Mesendoderm (in vitro differentiated cells): Measurements from ENCODE around the gene NXN.

Experiments
- DNase-seq: peaks from one replicate; pipeline ENCODE4 v3.0.0; 2013
- H2AK5ac ChIP-seq: 2 replicates; pipeline ENCODE4 v1.6.1; 2013; ENCODE audit warnings: low read length, inconsistent platforms
- H2BK120ac ChIP-seq: 2 replicates; pipeline ENCODE4 v1.6.1; 2013; ENCODE audit warnings: low read depth, mild to moderate bottlenecking, low read length, moderate library complexity, mixed read lengths
- H2BK15ac ChIP-seq: replicated peaks from 2 replicates; pipeline ENCODE4 v1.6.1; 2013; ENCODE audit warnings: low read depth, mild to moderate bottlenecking, moderate library complexity
- H2BK5ac ChIP-seq: 2 replicates; pipeline ENCODE4 v1.6.1; 2013; ENCODE audit warnings: low read length, inconsistent platforms
- H3K18ac ChIP-seq: 2 replicates; pipeline ENCODE4 v1.6.1; 2013; ENCODE audit warnings: mild to moderate bottlenecking, low read length, mixed read lengths
- H3K23ac ChIP-seq: one replicate; pipeline ENCODE4 v1.6.1; 2013; ENCODE audit warnings: low read length
- H3K27ac ChIP-seq: 2 replicates; pipeline ENCODE4 v1.5.1; 2013; ENCODE audit warnings: low read depth, mild to moderate bottlenecking, inconsistent platforms, low read length, moderate library complexity
- H3K27me3 ChIP-seq: 2 replicates; pipeline ENCODE4 v1.6.1; 2013; ENCODE audit warnings: low read length, control low read depth, mild to moderate bottlenecking, inconsistent platforms; ENCODE audit not compliant: insufficient read depth, poor library complexity
- H3K36me3 ChIP-seq: 2 replicates; pipeline ENCODE4 v1.6.1; 2013; ENCODE audit warnings: low read length, inconsistent platforms; ENCODE audit not compliant: control insufficient read depth, insufficient read depth
- H3K4ac ChIP-seq: one replicate; pipeline ENCODE4 v1.6.1; 2013; ENCODE audit warnings: low read depth, mild to moderate bottlenecking, low read length, moderate library complexity
- H3K4me1 ChIP-seq: 2 replicates; pipeline ENCODE4 v1.6.1; 2013; ENCODE audit warnings: low read depth, low read length, inconsistent platforms; ENCODE audit not compliant: control insufficient read depth
- H3K4me2 ChIP-seq: 2 replicates; pipeline ENCODE4 v1.6.1; 2013; ENCODE audit warnings: low read length
- H3K4me3 ChIP-seq: 2 replicates; pipeline ENCODE4 v1.5.1; 2013; ENCODE audit warnings: mild to moderate bottlenecking, low read length
- H3K56ac ChIP-seq: one replicate; pipeline ENCODE4 v1.6.1; 2013; ENCODE audit warnings: low read length
- H3K79me1 ChIP-seq: 2 replicates; pipeline ENCODE4 v1.6.1; 2013; ENCODE audit warnings: low read length, inconsistent platforms
- H3K79me2 ChIP-seq: 2 replicates; pipeline ENCODE4 v1.6.1; 2013; ENCODE audit warnings: mild to moderate bottlenecking, low read length; ENCODE audit not compliant: control insufficient read depth, insufficient read depth
- H3K9ac ChIP-seq: 2 replicates; pipeline ENCODE4 v1.6.1; 2013; ENCODE audit warnings: low read length, inconsistent platforms
- H4K5ac ChIP-seq: one replicate; pipeline ENCODE4 v1.6.1; 2013; ENCODE audit warnings: low read length
- H4K8ac ChIP-seq: one replicate; pipeline ENCODE4 v1.6.1; 2013; ENCODE audit warnings: low read depth, mild to moderate bottlenecking, control low read depth, low read length, moderate library complexity
- WGBS: extraction: QIAGEN DNeasy Blood & Tissue Kit; methylation state at CpG from one replicate; pipeline ENCODE4 v1.1.7; 2013; ENCODE audit warnings: low lambda C conversion rate, missing lambda C conversion rate; ENCODE audit not compliant: insufficient coverage; ENCODE audit errors: extremely low coverage; 5-methylcytosine and 5-hydroxymethylcytosine counted together

The NXN gene

DNA sequence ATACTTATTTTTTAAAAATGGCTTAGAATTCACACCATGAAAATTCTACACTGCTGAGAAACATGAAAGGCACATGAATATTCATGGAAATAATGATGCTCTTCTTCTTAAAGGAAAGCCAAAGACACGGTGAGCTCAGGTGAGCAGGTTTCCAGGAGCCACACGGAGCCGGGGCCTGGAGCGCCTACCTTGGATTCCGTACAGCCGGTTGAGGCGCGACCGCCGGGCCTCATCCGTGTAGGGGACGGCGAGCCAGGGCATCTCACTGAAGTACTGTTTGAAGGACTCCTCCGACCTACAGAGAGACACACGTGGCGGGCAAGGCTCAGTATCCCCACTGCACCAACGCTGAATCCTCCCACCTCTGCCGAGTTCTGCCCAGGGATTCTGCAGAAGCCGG lies 160.3 kb downstream of the NXN start:
- no peak overlapping the region for H3K9ac ChIP-seq
- H2BK5ac ChIP-seq: no peak overlapping the region
- no peak overlapping the region for H3K27ac ChIP-seq
- WGBS: no CpG with 5 or more reads among the region's 19 CpGs
- no peak overlapping the region for H2AK5ac ChIP-seq
- H3K4ac ChIP-seq: no peak overlapping the region
- no peak overlapping the region for H3K23ac ChIP-seq
- H2BK15ac ChIP-seq: no peak overlapping the region
- peaks cover 28% of the 10 kb centered on the region for H3K36me3 ChIP-seq
- no peaks in the 10 kb centered on the region for H3K27me3 ChIP-seq
- no peak overlapping the region for H4K8ac ChIP-seq
- peaks cover 3% of the 10 kb centered on the region for H3K79me1 ChIP-seq
- no peaks in the 10 kb centered on the region for H3K4me1 ChIP-seq
- no peak overlapping the region for H2BK120ac ChIP-seq
- H3K4me3 ChIP-seq: no peak overlapping the region
- H3K4me2 ChIP-seq: no peak overlapping the region
- H3K56ac ChIP-seq: no peak overlapping the region
- no peak for DNase-seq
- no peaks in the 10 kb centered on the region for H3K79me2 ChIP-seq
- H4K5ac ChIP-seq: no peak overlapping the region
- no peak overlapping the region for H3K18ac ChIP-seq

DNA sequence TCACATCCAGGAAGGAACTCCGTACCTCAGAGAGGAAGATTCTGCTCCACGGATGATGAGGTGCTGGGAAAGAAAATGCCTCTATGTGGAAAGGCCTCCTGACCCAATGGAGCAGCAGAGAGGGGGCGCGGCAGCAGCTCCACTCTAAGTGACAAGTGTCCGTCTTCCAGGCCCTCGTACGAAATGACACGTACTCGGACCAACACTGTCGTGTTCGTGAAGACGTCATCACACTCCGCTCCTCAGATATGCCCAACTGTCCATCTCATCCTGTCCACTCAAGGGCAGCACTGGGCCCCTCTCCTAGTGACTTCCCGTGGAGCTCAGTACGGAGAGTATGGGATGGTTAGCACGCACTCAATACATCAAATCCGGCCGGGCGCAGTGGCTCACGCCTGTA lies 165.2 kb downstream of the NXN start:
- no CpG with 5 or more reads among the region's 20 CpGs for WGBS
- no peak overlapping the region for H2BK5ac ChIP-seq
- no peak overlapping the region for H3K56ac ChIP-seq

DNA sequence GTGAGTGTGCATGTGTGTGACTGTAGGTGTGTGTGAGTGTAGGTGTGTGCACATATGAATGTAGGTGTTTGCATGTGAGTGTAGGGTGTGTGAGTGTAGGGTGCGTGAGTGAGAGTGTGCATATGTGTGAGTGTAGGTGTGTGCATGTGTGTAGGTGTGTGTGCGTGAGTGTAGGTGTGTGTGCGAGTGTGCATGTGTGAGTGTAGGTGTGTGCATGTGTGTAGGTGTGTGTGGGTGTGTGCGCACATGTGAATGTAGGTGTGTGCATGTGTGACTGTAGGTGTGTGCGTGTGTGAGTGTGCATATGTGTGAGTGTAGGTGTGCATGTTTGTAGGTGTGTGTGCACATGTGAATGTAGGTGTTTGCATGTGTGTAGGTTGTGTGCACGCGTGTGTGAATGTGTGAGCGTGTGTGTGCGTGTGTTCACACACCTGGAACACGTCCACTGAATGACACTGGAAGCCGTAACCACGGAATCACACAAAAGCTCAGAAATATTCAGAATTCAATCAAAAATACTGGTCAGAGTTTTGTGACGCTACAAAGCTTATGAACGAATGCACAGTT lies 166.9 kb downstream of the NXN start:
- H3K9ac ChIP-seq: no peak overlapping the region
- no peak overlapping the region for H3K18ac ChIP-seq
- no peak overlapping the region for H3K4ac ChIP-seq
- H4K5ac ChIP-seq: no peak overlapping the region
- peaks cover 7% of the 10 kb centered on the region for H3K79me2 ChIP-seq
- H3K4me3 ChIP-seq: no peak overlapping the region
- H2BK15ac ChIP-seq: no peak overlapping the region
- no peak overlapping the region for H3K56ac ChIP-seq
- H3K4me1 ChIP-seq: no peaks in the 10 kb centered on the region
- no peak overlapping the region for H2AK5ac ChIP-seq
- peaks cover 20% of the 10 kb centered on the region for H3K79me1 ChIP-seq
- H3K27me3 ChIP-seq: no peaks in the 10 kb centered on the region
- no peak overlapping the region for H4K8ac ChIP-seq
- WGBS: 100% methylated on average over 2 of the region's 14 CpGs
- peaks cover 18% of the 10 kb centered on the region for H3K36me3 ChIP-seq
- no peak overlapping the region for H3K27ac ChIP-seq
- no peak overlapping the region for H2BK120ac ChIP-seq
- no peak for DNase-seq
- H2BK5ac ChIP-seq: no peak overlapping the region
- no peak overlapping the region for H3K4me2 ChIP-seq
- H3K23ac ChIP-seq: no peak overlapping the region

More for the DNA sequence above, 165.2 kb downstream of the NXN start:
- H2AK5ac ChIP-seq: no peak overlapping the region
- no peaks in the 10 kb centered on the region for H3K4me1 ChIP-seq
- no peak overlapping the region for H3K4me3 ChIP-seq
- peaks cover 21% of the 10 kb centered on the region for H3K36me3 ChIP-seq
- H3K27me3 ChIP-seq: no peaks in the 10 kb centered on the region
- no peak overlapping the region for H3K4me2 ChIP-seq
- no peak overlapping the region for H4K8ac ChIP-seq
- H2BK120ac ChIP-seq: no peak overlapping the region
- no peak overlapping the region for H3K27ac ChIP-seq
- H3K18ac ChIP-seq: no peak overlapping the region
- no peak for DNase-seq
- no peak overlapping the region for H2BK15ac ChIP-seq
- no peak overlapping the region for H4K5ac ChIP-seq
- peaks cover 5% of the 10 kb centered on the region for H3K79me2 ChIP-seq
- no peak overlapping the region for H3K23ac ChIP-seq
- H3K79me1 ChIP-seq: peaks cover 13% of the 10 kb centered on the region
- no peak overlapping the region for H3K9ac ChIP-seq
- H3K4ac ChIP-seq: no peak overlapping the region

DNA sequence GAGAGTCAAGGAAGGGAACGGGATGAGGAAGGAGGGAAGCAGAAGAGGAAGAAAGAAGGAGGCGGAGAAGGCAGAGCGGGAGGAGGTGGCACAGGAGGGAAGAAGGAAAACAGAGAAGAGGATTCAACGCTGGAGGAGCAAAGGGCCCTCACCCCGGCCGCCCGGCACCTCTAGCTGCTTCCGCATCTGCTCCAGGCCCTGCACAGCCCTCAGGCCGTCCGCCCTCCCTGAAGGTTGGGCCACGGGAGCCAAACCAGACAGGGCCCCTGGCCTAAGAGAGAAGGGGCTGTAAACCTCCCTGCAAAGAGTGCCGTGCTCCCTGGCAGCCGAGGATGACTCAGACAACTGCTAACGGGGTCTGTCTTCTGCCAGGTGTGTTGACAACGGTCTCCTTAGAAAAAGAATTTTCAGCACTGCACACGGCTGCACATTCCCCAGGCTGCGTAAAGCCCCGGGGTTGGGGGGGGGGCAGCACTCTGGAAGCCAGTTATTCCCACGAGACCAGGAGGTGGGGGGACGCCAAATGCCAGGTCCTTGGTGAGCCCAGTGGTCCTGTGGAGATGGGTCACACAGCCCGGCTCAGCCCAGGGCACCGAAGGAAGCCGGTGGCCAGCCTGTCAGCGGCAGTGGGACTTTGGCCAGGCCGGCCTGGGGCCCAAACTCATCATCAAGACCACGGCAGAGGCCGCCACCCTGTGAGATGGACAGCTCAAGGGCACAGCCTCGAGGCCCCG lies 168.4 kb downstream of the NXN start:
- H3K79me1 ChIP-seq: peaks cover 23% of the 10 kb centered on the region
- no peak overlapping the region for H3K27ac ChIP-seq
- no peaks in the 10 kb centered on the region for H3K4me1 ChIP-seq
- H3K9ac ChIP-seq: no peak overlapping the region
- no peak for DNase-seq
- H2BK15ac ChIP-seq: no peak overlapping the region
- H3K36me3 ChIP-seq: peaks cover 15% of the 10 kb centered on the region
- no peak overlapping the region for H3K23ac ChIP-seq
- H3K4me3 ChIP-seq: no peak overlapping the region
- WGBS: no CpG with 5 or more reads among the region's 29 CpGs
- H3K56ac ChIP-seq: no peak overlapping the region
- H2BK5ac ChIP-seq: no peak overlapping the region
- H2AK5ac ChIP-seq: no peak overlapping the region
- H4K8ac ChIP-seq: no peak overlapping the region
- no peak overlapping the region for H3K4ac ChIP-seq
- H3K18ac ChIP-seq: no peak overlapping the region
- H2BK120ac ChIP-seq: no peak overlapping the region
- no peak overlapping the region for H3K4me2 ChIP-seq
- H4K5ac ChIP-seq: no peak overlapping the region
- H3K27me3 ChIP-seq: no peaks in the 10 kb centered on the region
- peaks cover 7% of the 10 kb centered on the region for H3K79me2 ChIP-seq

DNA sequence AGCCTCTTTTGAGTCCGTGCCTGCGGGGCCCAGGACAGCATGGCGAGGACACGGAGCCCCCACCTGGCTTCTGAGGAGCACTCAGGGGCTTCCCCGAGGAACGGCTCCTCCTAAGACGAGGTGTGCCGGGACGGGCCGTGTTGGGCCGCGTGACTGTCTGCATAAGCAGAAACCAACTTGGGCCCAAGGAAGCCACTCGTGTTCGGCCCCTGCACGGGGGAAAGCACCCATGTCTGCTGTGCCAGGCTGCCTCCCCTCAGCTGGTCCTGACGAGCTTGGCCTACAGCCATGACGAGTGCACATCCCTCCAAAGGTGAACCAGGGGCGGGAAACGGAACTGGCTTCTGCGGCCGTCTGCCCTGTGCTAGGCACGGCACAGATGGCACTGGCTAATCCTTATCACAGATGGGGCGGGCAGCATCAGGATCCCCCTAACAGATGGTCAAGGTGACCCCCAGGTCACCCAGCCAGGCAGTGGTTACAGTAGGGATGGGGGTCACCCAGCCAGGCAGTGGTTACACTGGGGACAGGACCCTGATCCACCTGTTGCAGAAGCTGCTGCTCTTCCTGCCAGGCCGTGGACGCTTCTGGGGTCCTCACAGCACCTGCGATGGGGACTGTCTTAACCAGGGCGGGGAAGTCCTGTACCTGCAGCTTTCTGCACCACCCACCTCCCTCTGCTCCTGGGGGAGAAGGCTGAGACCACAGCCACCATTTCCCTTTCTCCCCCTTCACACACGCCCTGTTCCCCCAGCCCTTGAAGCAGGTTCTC lies 171.9 kb downstream of the NXN start:
- Histone ChIP-seq H3K27me3 (no peaks in the 10 kb centered on the region), H2BK120ac (no peak overlapping the region), H2BK15ac (no peak overlapping the region), H3K4ac (no peak overlapping the region), H3K56ac (no peak overlapping the region), H3K4me3 (no peak overlapping the region), H3K36me3 (peaks cover 6% of the 10 kb centered on the region), H4K5ac (no peak overlapping the region), H3K9ac (no peak overlapping the region), H2AK5ac (no peak overlapping the region), H3K4me1 (no peaks in the 10 kb centered on the region), H4K8ac (no peak overlapping the region), H3K18ac (no peak overlapping the region), H3K27ac (no peak overlapping the region), H3K4me2 (no peak overlapping the region), H3K79me1 (peaks cover 19% of the 10 kb centered on the region), H2BK5ac (no peak overlapping the region), H3K23ac (no peak overlapping the region), H3K79me2 (peaks cover 5% of the 10 kb centered on the region)
- DNase-seq: no peak
- WGBS: no CpG with 5 or more reads among the region's 28 CpGs
